GM19351 (cell line): ENCODE measurements around the gene BANK1.

ENCODE experiments used
- ATAC-seq: cut with Tn5 transposase; IDR thresholded peaks from one replicate; pipeline ENCODE4 v1.9.1; 2021; ENCODE audit warnings: mild to moderate bottlenecking, moderate library complexity; ENCODE audit not compliant: unreplicated experiment

Gene BANK1

GRCh38 chr4:101807351-101807750 is 16.8 kb downstream of the BANK1 start:
- peak; percentile 38 for ATAC-seq

GRCh38 chr4:101813604-101814003 is 23.1 kb downstream of the BANK1 start:
- ATAC-seq = peak; percentile 91

- no peak for ATAC-seq
These were observed 27.8 kb downstream of the BANK1 start for GRCh38 chr4:101818362-101818761.

- ATAC-seq = peak; percentile 38
These were observed 33.3 kb downstream of the BANK1 start for GRCh38 chr4:101823864-101824263.

GRCh38 chr4:101824500-101824899 is 34.0 kb downstream of the BANK1 start:
- no peak for ATAC-seq

GRCh38 chr4:101825953-101826352 is 35.4 kb downstream of the BANK1 start:
- ATAC-seq = no peak

GRCh38 chr4:101831816-101832215 is 41.3 kb downstream of the BANK1 start:
- no peak for ATAC-seq

GRCh38 chr4:101833480-101833879 is 43.0 kb downstream of the BANK1 start:
- ATAC-seq = no peak

GRCh38 chr4:101835121-101835904 is 44.8 kb downstream of the BANK1 start:
- no peak for ATAC-seq

GRCh38 chr4:101843054-101843453 is 52.5 kb downstream of the BANK1 start:
- ATAC-seq = peak; percentile 48

- ATAC-seq = no peak
These were observed 56.0 kb downstream of the BANK1 start for GRCh38 chr4:101846550-101846949.

- no peak for ATAC-seq
These were observed 60.2 kb downstream of the BANK1 start for GRCh38 chr4:101850698-101851097.

- no peak for ATAC-seq
These were observed 61.1 kb downstream of the BANK1 start for GRCh38 chr4:101851672-101852071.

- peak; percentile 78 for ATAC-seq
These were observed 62.5 kb downstream of the BANK1 start for GRCh38 chr4:101853028-101853427.

- peak; percentile 29 for ATAC-seq
These were observed 63.2 kb downstream of the BANK1 start for GRCh38 chr4:101853691-101854090.

GRCh38 chr4:101855239-101855638 is 64.7 kb downstream of the BANK1 start:
- ATAC-seq = no peak

- ATAC-seq = no peak
These were observed 65.6 kb downstream of the BANK1 start for GRCh38 chr4:101856149-101856548.

- no peak for ATAC-seq
These were observed 66.6 kb downstream of the BANK1 start for GRCh38 chr4:101857176-101857575.

GRCh38 chr4:101858641-101859040 is 68.1 kb downstream of the BANK1 start:
- ATAC-seq = no peak

GRCh38 chr4:101862595-101862994 is 72.1 kb downstream of the BANK1 start:
- peak; percentile 60 for ATAC-seq

GRCh38 chr4:101864660-101865059 is 74.1 kb downstream of the BANK1 start:
- ATAC-seq = no peak

GRCh38 chr4:101865501-101866062 is 75.1 kb downstream of the BANK1 start:
- ATAC-seq = no peak

- peak; percentile 48 for ATAC-seq
These were observed 80.3 kb downstream of the BANK1 start for GRCh38 chr4:101870874-101871273.
